Adrenal gland (tissue), 12 donors: Measurements from ENCODE around the gene MMS22L. TPM values are rescaled to one million over a fixed set of nuclear protein-coding genes. Genes with fewer than 3 reads are reported as not detected.

Source experiments
- DNase-seq, 7 donors: peaks; one replicate each; pipeline ENCODE4 v3.0.0-alpha.2; 2019 to 2020
- H3K27ac ChIP-seq, 5 donors: fragments of 200-600 bp; sonication (generic) in 4 of 5; 1 replicate in 3 of 5; 2 replicates in 2 of 5; pipeline versions ENCODE4 v1.5.1 to v1.8.0; 2016 to 2020; ENCODE audit warnings: mild to moderate bottlenecking in 1 of 5
- H3K27me3 ChIP-seq: fragments of 200-600 bp; 2 replicates; pipeline ENCODE4 v1.8.0; 2021
- H3K36me3 ChIP-seq, 2 donors: fragments of 200-600 bp; replicated peaks in 1 of 2; 1 replicate in 1 of 2; 2 replicates in 1 of 2; pipeline versions ENCODE4 v1.5.1 to v1.8.0; 2018 to 2022
- H3K4me1 ChIP-seq, 2 donors: fragments of 200-600 bp; replicated peaks in 1 of 2; 1 replicate in 1 of 2; 2 replicates in 1 of 2; pipeline versions ENCODE4 v1.5.1 to v1.8.0; 2018 to 2021
- H3K4me3 ChIP-seq, 4 donors: fragments of 200-600 bp; sonication (generic) in 3 of 4; one replicate each; pipeline ENCODE4 v1.5.1; 2016 to 2018
- H3K9me3 ChIP-seq, 3 donors: fragments of 200-600 bp; sonication (generic) in 1 of 3; replicated peaks in 1 of 3; 1 replicate in 2 of 3; 2 replicates in 1 of 3; pipeline versions ENCODE4 v1.5.1 to v1.8.0; 2016 to 2021
- CTCF ChIP-seq, 6 experiments: fragments of 450-650 bp in 4 of 6; fragments of 200-600 bp in 2 of 6; sonication (generic) in 1 of 6; IDR thresholded peaks; 1 replicate in 5 of 6; 2 replicates in 1 of 6; pipeline versions ENCODE4 v1.5.1 to v1.8.0; 2016 to 2021; ENCODE audit warnings: antibody characterized with exemption in 6 of 6, mild to moderate bottlenecking in 2 of 6, moderate library complexity in 1 of 6
- POLR2A ChIP-seq, 2 donors: fragments of 450-650 bp; IDR thresholded peaks; one replicate each; pipeline ENCODE4 v1.6.1; 2017; ENCODE audit warnings: antibody characterized with exemption in 2 of 2, mild to moderate bottlenecking in 2 of 2, moderate library complexity in 1 of 2
- WGBS, 4 donors: extraction: QIAGEN DNeasy Blood & Tissue Kit in 2 of 4; methylation state at CpG; one replicate each; pipeline versions ENCODE4 v1.1.5 to v1.1.7; 2013 to 2017; 5-methylcytosine and 5-hydroxymethylcytosine counted together
- intact Hi-C, 2 donors: fragments of 100-400 bp; cut with DNase I; formaldehyde crosslinking; loops; one replicate each; pipeline versions ENCODE4 v1.14.1 to v1.15.0; 2022 to 2023
- polyA plus RNA-seq, 3 donors: library from polyadenylated mRNA; stranded (reverse); fragments of 200-250 nt in 2 of 3; fragments of 350-450 nt in 1 of 3; fragmentation: Illumina TruSeq in 1 of 3; extraction: RNeasy Lipid Tissue Mini Kit (QIAGEN cat#74804) in 1 of 3; gene quantifications; one replicate each; pipeline ENCODE4 v1.2.3, GENCODE V29; 2013 to 2014
- total RNA-seq, 9 donors: library from RNA; depleted of rRNA in 4 of 9; stranded (reverse); fragments of >200 nt in 4 of 9; fragments of 120-200 nt in 1 of 9; fragmentation: NEBNext Ultra II Directional in 1 of 9; extraction: Animal tissue kit (Norgen Biotek cat#: 25700) in 1 of 9; gene quantifications; one replicate each; pipeline versions ENCODE4 v1.1.0 to v1.2.4, GENCODE V29; 2013 to 2023
- donor health status: healthy with polysubstance abuse.
- donor health status: Bipolar disorder and iron deficiency.
- donor health status: DM: yes; HTN: yes; CAD: no.
- donor health status: DM: no; HTN: no; CAD: no.
- donor health status: DM: no; HTN: no; CAD: no.
- donor health status: DM: yes; HTN: yes; CAD: no.

The MMS22L gene
- total and polyA plus RNA-seq, 12 donors: 0.97 to 12.7 (median 5.9) TPM

DNA sequence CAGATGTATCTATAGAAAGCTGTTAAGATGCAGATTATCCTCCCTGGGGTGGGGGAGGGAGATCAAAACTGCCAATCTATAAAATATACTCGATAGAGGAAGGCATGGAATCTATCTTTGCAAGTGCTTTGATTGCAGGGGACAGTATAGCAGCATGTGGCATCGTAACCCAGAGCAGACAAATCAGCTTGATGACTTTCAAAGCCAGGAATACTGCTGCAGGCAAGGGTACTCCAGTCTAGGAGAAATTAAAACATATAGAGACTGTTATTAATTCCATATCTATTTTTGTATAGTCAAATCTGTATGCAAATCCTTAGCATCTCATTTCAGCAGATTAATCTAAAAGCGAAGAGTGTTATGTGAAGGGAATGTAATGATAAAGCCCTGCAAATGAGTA lies 159.4 kb downstream of the MMS22L start:
- Histone ChIP-seq H3K4me1 (no peaks in the 10 kb centered on the region), H3K27me3 (no peaks in the 10 kb centered on the region), H3K4me3 (no peak overlapping the region), H3K27ac (no peak overlapping the region), H3K36me3 (no peaks in the 10 kb centered on the region), H3K9me3 (no peaks in the 10 kb centered on the region)
- no peak for DNase-seq
- TF ChIP-seq POLR2A (IDR thresholded peaks at IDR 0.05) (no peak), CTCF (IDR thresholded peaks at IDR 0.05) (no peak)
- 40 to 69% (median 63%) methylated on average over 3 of the region's 3 CpGs for WGBS, 4 donors
- intact Hi-C loops: no loop called here

DNA sequence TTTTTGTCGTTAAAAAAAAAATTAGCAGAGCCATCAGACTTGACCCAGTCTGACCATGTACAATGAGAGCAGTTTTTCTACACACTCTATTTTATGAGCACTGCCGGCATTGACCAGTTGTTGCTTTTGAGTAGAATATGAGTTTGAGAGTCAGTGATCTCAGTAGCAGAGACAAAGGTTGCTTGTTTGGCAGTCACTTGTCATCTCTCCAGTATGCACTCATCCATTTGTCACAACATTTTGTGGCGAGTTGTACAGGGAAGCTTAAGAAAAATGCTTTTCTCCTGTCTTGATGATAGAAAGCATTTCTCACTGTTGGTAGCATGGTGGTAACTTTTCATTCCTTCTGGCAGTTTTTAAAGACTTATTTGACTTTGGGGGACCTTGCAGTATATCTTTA lies 159.9 kb downstream of the MMS22L start:
- 57 to 73% (median 66%) methylated on average over 3 of the region's 3 CpGs for WGBS, 4 donors
- Histone ChIP-seq H3K4me1 (no peaks in the 10 kb centered on the region), H3K9me3 (no peaks in the 10 kb centered on the region), H3K27ac (no peak overlapping the region), H3K4me3 (no peak overlapping the region), H3K36me3 (no peaks in the 10 kb centered on the region), H3K27me3 (no peaks in the 10 kb centered on the region)
- no peak for DNase-seq
- TF ChIP-seq POLR2A (IDR thresholded peaks at IDR 0.05) (no peak), CTCF (IDR thresholded peaks at IDR 0.05) (no peak)
- intact Hi-C loops: no loop called here

DNA sequence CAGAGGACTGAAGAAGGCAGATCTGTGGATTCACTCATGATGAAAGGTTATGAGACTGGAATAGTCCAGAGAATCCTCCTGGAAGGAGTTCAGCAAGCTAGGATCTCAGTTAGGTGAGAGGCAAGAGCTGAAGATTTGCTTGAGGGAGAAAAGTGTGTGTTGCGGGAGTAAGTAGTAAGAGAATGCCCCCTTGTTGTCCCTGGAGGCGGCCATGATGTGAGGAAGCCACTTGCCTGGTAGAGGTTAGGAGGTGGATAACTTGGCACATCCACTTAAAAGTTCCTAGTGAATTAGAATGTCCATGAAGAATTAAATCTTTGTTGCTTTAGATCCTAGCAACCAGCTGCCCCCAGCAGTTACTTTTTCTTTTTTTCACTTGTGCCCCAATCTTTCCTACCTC lies 162.5 kb downstream of the MMS22L start:
- Histone ChIP-seq H3K27me3 (no peaks in the 10 kb centered on the region), H3K4me1 (no peaks in the 10 kb centered on the region), H3K4me3 (no peak overlapping the region), H3K27ac (no peak overlapping the region), H3K36me3 (no peaks in the 10 kb centered on the region), H3K9me3 (no peaks in the 10 kb centered on the region)
- no peak for TF ChIP-seq POLR2A (IDR thresholded peaks at IDR 0.05)
- no peak for TF ChIP-seq CTCF (IDR thresholded peaks at IDR 0.05)
- intact Hi-C loops: no loop called here
- 90 to 98% (median 95%) methylated on average over 2 of the region's 2 CpGs for WGBS, 4 donors
- no peak for DNase-seq

- intact Hi-C loops: no loop called here
Measured at GRCh38 chr6:97114645-97115044, 168.4 kb downstream of the MMS22L start.

More at GRCh38 chr6:97114645-97115044, 168.4 kb downstream of the MMS22L start:
- no peak for TF ChIP-seq CTCF (IDR thresholded peaks at IDR 0.05)
- TF ChIP-seq POLR2A (IDR thresholded peaks at IDR 0.05): no peak
- no peak overlapping the region for H3K27ac ChIP-seq
- no peak overlapping the region for H3K4me3 ChIP-seq
- H3K9me3 ChIP-seq: no peaks in the 10 kb centered on the region
- no peaks in the 10 kb centered on the region for H3K27me3 ChIP-seq
- no peaks in the 10 kb centered on the region for H3K36me3 ChIP-seq
- DNase-seq: no peak
- no peaks in the 10 kb centered on the region for H3K4me1 ChIP-seq
